Measurements from ENCODE around the gene VWA1. TPM values are rescaled to one million over a fixed set of nuclear protein-coding genes. Genes with fewer than 3 reads are reported as not detected.
A peak's percentile ranks its signal among the peaks of the same experiment; 100 is the strongest.

The VWA1 gene
- total and polyA plus RNA-seq, 10 of the 15 experiments (the other 5 are each of a cell fraction or from before 2014, with no cell fraction given) = 0.02 to 1.7 (median 0.32) TPM; not detected in 2

GRCh38 chr1:1437904-1438376 is 2.5 kb downstream of the VWA1 start (continued):
- no peak for TF ChIP-seq ATF7 (IDR thresholded peaks at IDR 0.05; ENCODE audit: low read depth)
- TF ChIP-seq SMC3 (IDR thresholded peaks at IDR 0.05; ENCODE audit: borderline replicate concordance, low read length) = peak; percentile 1; the same call in 1 of the 2 replicates
- no peak for TF ChIP-seq SUZ12 (IDR thresholded peaks at IDR 0.05; ENCODE audit: unreplicated experiment)
- no peak for TF ChIP-seq SIN3A (IDR thresholded peaks at IDR 0.05; ENCODE audit: low read depth, low read length)
- TF ChIP-seq RBBP5 (conservative IDR thresholded peaks at IDR 0.05) = no peak
- TF ChIP-seq TAF1 (IDR thresholded peaks at IDR 0.05; ENCODE audit: borderline replicate concordance, low read depth, low read length) = no peak
- TF ChIP-seq USF2 (IDR thresholded peaks at IDR 0.05; ENCODE audit: borderline replicate concordance, low read depth, low read length) = no peak
- no peak for TF ChIP-seq ETV6 (conservative IDR thresholded peaks at IDR 0.05 in 1 of 2, IDR thresholded peaks at IDR 0.05 in 1 of 2; ENCODE audit: borderline replicate concordance in 1 of 2, low read depth in 1 of 2)
- no peak for TF ChIP-seq TCF3 (IDR thresholded peaks at IDR 0.05; ENCODE audit: borderline replicate concordance, insufficient read depth, low read depth, low read length)
- TF ChIP-seq CTCF (IDR thresholded peaks at IDR 0.05 in 2 of 3, conservative IDR thresholded peaks at IDR 0.05 in 1 of 3; ENCODE audit: control insufficient read depth in 2 of 3, extremely low read depth in 1 of 3, insufficient read depth in 1 of 3, low read depth in 3 of 3, low read length in 3 of 3) = peak in 2 of 3 experiments; percentile 28 to 30; a peak in 1 of 6 replicates
- 0 out of 4 replicates have a peak, but pooled peaks of 1 of the 2 experiments have one; percentile 27 for TF ChIP-seq EP300 (IDR thresholded peaks at IDR 0.05; ENCODE audit: borderline replicate concordance in 1 of 2, control insufficient read depth in 1 of 2, low read depth in 2 of 2, low read length in 2 of 2)
- 0 out of 2 replicates have a peak, but pooled peaks have one; percentile 44 for TF ChIP-seq MTA2 (IDR thresholded peaks at IDR 0.05; ENCODE audit: low read depth)
- peak; percentile 99 for TF ChIP-seq MEF2B (IDR thresholded peaks at IDR 0.05; ENCODE audit: partially characterized antibody, poor library complexity, severe bottlenecking)
- TF ChIP-seq, protein P1, sequence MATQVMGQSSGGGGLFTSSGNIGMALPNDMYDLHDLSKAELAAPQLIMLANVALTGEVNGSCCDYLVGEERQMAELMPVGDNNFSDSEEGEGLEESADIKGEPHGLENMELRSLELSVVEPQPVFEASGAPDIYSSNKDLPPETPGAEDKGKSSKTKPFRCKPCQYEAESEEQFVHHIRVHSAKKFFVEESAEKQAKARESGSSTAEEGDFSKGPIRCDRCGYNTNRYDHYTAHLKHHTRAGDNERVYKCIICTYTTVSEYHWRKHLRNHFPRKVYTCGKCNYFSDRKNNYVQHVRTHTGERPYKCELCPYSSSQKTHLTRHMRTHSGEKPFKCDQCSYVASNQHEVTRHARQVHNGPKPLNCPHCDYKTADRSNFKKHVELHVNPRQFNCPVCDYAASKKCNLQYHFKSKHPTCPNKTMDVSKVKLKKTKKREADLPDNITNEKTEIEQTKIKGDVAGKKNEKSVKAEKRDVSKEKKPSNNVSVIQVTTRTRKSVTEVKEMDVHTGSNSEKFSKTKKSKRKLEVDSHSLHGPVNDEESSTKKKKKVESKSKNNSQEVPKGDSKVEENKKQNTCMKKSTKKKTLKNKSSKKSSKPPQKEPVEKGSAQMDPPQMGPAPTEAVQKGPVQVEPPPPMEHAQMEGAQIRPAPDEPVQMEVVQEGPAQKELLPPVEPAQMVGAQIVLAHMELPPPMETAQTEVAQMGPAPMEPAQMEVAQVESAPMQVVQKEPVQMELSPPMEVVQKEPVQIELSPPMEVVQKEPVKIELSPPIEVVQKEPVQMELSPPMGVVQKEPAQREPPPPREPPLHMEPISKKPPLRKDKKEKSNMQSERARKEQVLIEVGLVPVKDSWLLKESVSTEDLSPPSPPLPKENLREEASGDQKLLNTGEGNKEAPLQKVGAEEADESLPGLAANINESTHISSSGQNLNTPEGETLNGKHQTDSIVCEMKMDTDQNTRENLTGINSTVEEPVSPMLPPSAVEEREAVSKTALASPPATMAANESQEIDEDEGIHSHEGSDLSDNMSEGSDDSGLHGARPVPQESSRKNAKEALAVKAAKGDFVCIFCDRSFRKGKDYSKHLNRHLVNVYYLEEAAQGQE (IDR thresholded peaks at IDR 0.05; ENCODE audit: low read depth, low read length) = no peak
- TF ChIP-seq CEBPB (IDR thresholded peaks at IDR 0.05; ENCODE audit: borderline replicate concordance in 1 of 2, low read depth in 2 of 2, low read length in 2 of 2) = no peak
- TF ChIP-seq, protein P2, sequence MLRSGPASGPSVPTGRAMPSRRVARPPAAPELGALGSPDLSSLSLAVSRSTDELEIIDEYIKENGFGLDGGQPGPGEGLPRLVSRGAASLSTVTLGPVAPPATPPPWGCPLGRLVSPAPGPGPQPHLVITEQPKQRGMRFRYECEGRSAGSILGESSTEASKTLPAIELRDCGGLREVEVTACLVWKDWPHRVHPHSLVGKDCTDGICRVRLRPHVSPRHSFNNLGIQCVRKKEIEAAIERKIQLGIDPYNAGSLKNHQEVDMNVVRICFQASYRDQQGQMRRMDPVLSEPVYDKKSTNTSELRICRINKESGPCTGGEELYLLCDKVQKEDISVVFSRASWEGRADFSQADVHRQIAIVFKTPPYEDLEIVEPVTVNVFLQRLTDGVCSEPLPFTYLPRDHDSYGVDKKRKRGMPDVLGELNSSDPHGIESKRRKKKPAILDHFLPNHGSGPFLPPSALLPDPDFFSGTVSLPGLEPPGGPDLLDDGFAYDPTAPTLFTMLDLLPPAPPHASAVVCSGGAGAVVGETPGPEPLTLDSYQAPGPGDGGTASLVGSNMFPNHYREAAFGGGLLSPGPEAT (IDR thresholded peaks at IDR 0.05; ENCODE audit: low read depth) = no peak; the same call in 1 of the 2 replicates
- TF ChIP-seq HSF1 (IDR thresholded peaks at IDR 0.05; ENCODE audit: low read depth, low read length) = no peak
- no peak for TF ChIP-seq ZNF207 (IDR thresholded peaks at IDR 0.05; ENCODE audit: borderline replicate concordance)
